GM21717 (cell line): ENCODE results near the gene FBXO34.

Experiments
- ATAC-seq: cut with Tn5 transposase; IDR thresholded peaks from one replicate; pipeline ENCODE4 v1.9.1; 2021; ENCODE audit warnings: mild to moderate bottlenecking, moderate library complexity; ENCODE audit not compliant: unreplicated experiment

Gene FBXO34

GRCh38 chr14:55270832-55271571 lies at the start of gene FBXO34:
Gene FBXO34 (plus strand): TSS chr14:55271421. CDS start chr14:55350391, 78,970 bp downstream.
- peak; percentile 88 for ATAC-seq

GRCh38 chr14:55221968-55222367 lies 49.3 kb upstream of the FBXO34 start:
- ATAC-seq, result no peak

DNA sequence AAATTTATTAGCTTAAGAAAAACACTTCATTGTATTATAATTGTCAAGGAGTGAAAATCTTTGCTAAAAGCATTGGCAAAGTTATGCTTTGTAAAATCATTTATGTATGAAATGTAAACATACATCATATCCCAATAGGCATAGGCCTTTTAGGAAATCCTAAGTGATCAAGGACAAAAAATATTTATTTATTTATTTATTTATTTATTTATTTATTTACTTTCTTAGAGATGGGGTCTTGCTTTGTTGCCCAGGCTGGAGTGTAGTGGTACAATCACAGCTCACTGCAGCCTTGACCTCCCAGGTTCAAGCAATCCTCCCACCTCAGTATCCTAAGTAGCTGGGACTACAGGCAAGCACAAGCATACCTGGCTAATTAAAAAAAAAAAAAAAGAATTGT lies 47.9 kb upstream of the FBXO34 start:
- no peak for ATAC-seq

GRCh38 chr14:55228261-55228660 lies 43.0 kb upstream of the FBXO34 start:
- no peak for ATAC-seq

- ATAC-seq, result no peak
Measured at GRCh38 chr14:55233591-55233990, 37.6 kb upstream of the FBXO34 start.

DNA sequence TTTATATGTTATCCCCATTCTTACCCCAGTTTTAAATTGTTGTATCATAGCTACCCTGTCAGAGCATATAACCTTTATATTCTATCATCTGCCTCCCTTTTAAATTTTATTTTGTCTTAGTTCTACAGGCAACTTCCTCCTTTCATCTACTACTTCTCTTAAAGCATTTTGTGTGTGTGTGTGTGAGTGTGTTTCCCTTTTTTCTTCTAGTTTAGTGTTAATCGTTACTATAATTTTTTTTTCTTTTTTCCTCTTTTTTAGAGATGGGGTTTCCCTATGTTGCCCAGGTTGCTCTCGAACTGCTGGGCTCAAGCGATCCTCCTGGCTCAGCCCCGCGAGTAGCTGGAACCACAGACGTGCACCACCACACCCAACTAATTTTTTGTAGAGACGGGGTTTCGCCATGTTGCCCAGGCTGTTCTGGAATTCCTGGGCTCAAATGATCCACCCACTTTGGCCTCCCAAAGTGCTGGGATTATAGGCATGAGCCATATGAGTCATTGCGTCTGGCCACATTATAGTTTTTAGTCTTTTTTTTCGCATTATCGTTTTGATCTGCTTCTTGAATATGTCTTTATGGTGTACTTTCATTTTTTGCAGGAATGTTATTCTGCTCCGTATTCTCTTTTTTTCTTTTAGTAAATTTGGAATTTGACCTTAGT lies 33.1 kb upstream of the FBXO34 start:
- ATAC-seq, result no peak

DNA sequence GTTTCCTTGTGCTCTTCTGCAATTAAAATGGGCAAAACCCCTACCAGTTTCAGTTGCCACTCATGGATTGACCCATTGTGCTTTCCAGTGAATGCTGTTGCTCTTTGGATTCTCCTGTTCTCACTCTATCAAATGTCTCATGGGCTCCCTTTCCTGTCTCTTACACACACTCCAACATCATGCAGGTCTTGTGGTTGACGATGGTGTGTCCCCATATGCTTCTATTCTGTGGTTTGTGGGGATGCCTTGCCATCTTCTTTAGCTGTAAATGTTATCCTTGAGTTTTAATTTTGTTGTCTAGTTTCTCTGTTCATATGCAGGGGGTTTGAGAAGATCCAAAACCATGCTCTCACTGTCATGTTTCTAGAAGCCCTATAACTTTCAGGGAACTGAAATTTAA lies 31.9 kb upstream of the FBXO34 start:
- no peak for ATAC-seq

GRCh38 chr14:55240526-55241178 lies 30.6 kb upstream of the FBXO34 start:
- no peak for ATAC-seq

GRCh38 chr14:55241673-55242072 lies 29.5 kb upstream of the FBXO34 start:
- no peak for ATAC-seq

DNA sequence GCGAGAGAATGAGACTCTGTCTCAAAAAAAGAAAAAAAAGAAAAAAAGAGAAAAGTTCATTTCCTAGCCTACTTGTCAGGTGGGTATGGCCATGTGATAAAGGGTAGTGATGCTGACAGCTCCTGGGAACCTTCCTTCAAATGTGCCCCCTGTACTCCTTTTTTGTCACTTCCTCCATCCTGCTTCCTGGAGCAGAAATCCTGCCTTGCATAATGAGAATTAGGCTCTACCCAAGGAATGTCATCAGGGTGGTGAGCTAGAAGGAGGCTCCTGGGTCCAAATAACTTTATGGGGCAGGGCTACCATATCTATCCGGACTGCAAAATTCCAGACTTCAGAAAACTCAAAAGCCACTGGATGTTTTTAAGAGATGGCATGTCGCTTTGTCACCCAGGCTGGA lies 27.8 kb upstream of the FBXO34 start:
- ATAC-seq, result no peak

GRCh38 chr14:55243813-55244212 lies 27.4 kb upstream of the FBXO34 start:
- ATAC-seq, result no peak

DNA sequence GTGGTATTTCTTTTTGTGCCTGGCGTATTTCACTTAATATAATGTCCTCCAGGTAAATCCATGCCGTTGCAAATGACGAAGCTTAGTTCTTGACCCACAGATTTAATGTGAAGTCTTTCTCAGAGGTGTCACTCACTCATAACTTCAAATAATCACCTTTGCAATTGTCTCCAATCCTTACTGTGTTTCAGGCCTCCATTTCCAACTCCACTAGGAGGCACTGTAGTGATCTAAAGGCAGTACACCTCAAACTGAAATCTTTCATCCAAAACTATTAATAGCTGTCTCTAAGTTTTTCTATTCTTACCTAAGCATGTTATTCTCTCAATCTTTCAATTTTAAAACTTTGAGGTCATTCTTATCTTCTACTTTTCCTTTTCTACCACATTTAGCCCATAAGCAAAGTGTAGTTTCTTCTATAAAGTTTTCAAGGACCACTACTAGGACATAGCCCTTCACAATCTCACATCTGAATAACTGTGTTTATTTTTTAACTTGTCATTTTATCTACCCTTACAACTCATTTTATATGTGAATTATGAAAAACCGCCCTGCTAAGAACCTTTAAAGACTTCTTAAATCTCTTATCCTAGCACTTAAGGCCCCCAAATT lies 25.5 kb upstream of the FBXO34 start:
- no peak for ATAC-seq

GRCh38 chr14:55248411-55248810 lies 22.8 kb upstream of the FBXO34 start:
- no peak for ATAC-seq

GRCh38 chr14:55249423-55249822 lies 21.8 kb upstream of the FBXO34 start:
- no peak for ATAC-seq

GRCh38 chr14:55253276-55253675 lies 17.9 kb upstream of the FBXO34 start:
- ATAC-seq, result no peak

DNA sequence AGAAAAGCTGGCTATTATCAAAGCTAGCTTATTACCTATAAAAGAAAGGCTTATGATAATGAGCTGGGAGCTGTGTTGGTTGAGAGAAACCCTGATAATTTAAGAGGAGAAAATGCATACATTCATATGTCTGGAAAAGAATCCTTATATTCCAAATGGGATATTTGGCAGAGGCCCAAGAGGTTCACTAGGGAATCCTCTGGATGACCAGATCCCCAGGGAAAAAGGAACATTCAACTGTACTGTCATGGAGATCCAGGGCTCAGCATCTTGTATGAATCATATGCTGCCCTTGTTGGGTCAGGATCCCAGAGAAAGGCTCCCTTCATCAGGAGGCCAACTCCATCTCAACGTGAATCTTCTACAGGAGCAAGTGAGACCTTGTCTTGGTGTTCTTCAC lies 16.6 kb upstream of the FBXO34 start:
- no peak for ATAC-seq

DNA sequence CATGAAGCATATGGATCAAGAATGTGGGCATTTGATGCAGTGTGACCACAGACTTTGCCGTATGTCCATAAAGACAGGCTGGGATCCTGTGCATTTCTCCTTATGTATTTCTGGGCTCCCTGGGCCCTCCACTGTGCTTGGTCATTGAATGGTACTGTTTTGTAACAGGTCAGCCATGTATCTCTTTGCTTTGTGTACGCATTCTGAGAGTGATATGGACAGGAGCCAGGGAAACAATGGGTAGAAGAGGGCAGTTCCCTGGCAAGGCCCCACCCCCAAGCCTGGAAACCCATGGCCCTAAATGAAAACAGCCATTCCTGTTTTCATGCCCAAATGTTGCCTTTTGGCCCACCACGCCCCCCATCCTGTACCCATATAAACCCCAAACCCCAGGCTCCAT lies 15.2 kb upstream of the FBXO34 start:
- no peak for ATAC-seq

DNA sequence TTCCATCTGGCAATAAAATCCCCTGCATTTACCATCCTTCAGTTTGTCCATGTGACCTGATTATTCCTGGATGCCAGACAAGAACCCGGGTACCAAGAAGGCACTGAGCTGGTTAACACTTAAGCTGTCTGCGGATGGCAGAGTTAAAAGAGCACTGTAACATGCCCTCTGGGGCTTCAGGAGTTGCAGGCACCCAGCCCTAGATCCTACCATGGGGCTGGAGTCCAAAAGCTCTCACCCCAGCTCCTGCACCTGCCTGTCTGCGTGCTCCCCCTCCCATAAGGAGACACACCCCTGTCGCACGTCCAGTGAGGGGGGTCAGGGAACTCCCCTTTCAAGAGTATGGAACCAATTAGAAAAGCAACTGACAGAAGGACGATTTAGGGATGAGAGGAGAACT lies 14.6 kb upstream of the FBXO34 start:
- no peak for ATAC-seq

- no peak for ATAC-seq
Measured at GRCh38 chr14:55265197-55265596, 6.0 kb upstream of the FBXO34 start.

DNA sequence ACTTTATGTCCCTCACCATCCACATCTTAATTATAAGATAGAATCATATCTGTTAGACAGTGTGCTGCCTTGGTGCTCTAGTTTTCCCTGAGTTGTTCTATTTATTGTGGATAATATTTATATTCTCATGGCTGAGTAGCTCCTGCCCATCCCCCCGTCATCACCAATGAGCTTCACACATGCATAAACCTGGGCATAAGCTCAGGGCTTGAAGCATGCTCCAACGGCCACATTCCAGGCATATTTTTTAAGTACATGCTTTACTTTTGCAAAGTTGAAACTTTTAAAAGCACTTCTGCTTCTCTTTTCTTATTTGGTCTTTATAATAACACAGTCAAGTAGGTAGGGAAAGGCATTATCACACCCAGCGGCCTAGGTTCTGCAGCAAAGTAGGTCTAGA lies 3.4 kb upstream of the FBXO34 start:
- no peak for ATAC-seq

DNA sequence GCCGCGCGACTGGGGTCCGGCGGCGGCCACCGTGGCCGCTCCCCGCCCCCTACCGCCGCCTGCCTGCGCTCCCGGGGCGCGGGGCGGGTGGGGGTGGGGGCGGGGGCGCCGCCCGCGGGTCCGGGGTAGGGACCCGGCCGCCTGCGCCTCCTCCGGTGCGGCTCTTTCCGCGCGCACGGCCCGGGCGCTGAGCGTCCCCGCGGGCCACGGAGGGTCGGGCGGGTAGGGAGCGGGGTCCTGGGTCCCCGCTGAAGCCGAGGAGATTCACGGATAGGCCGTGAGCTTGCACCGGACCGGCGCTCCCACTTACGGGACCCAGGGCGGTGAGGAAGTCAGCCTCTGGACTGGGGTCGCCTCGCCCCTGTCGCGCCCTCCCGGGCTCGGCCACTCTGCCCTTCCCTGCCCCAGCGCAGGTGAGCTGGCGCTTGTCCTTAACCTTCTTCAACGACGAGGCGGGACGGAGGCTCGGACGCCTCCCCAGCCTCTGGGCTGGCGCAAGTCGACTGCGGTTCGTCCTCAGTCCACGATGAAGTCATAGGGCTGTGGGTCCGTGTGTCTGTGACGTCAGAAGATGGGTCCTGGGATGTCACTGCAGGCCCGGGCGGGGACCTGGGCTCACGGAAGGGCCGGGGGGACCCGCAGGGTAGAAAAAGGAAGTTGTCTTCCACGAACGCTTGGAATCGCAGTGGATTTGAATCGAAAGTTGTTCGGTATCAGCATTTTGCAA lies 514 bp downstream of the FBXO34 start:
- ATAC-seq, result peak; percentile 48
